T47D (cell line): ENCODE measurements around the gene SAFB.
"Not testable (repeated sequence)": the region's sequence is repeated elsewhere in the genome, so short reads cannot be mapped to it uniquely, and the experiment has no call there.

Source experiments
- DNase-seq, 2 experiments: peaks; one replicate each; pipeline versions ENCODE4 v3.0.0 to v3.0.0-alpha.2; 2011 to 2012; ENCODE audit warnings: low read depth in 1 of 2, low spot score in 1 of 2
- JUND ChIP-seq: IDR thresholded peaks from 2 replicates; pipeline ENCODE4 v1.6.1; 2012; ENCODE audit warnings: low read depth
- in situ Hi-C: cut with HindIII; loops from 2 replicates; pipeline ENCODE4 v1.10.0; 2016; ENCODE audit warnings: low sequenced_read_pairs, low pct_unique_long_range_greater_than_20kb

The SAFB gene

DNA sequence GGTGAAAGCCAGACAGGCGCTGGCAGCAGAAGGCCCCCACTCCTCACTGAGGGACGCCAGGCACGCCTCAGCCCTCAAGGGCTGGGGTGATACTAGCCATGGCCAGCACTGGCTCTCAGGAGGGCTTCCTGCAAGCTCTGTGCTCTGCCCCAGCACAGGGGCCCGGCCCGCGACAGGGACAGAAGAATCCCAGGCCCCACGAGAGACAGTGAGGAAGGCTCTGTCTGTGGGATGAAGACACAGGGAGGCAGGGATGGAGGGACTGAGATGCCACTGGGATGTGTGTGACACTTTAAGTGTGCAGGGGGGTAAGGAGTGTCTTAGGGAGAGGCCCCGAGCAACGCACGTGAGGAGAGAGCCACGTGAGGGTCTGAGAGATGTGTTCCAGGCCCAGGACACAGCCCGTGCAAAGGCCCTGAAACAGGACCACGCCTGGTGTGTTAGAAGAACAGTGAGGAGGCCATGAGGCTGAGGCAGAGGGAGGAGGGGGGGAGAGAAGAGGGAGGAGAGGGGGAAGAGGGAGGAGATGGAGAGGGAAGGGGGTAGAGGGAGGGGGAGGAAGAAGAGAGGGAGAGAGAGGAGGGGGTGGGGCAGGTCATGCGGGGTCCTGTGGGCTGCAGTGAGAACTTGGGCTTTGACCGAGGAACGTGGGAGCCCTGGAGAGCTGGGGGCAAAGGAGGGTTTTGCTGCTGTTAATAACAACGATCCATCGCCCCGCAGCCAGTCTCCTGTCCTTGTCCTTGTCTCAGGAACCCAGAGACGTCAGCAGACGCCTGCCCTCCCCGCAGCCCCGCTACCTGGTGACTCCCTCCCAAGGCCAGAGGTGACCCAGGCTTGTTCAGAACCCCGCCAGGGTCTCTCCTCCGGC is 74.4 kb downstream of the SAFB start:
- no peak for DNase-seq
- in situ Hi-C loops = no loop called here
- no peak for TF ChIP-seq JUND

DNA sequence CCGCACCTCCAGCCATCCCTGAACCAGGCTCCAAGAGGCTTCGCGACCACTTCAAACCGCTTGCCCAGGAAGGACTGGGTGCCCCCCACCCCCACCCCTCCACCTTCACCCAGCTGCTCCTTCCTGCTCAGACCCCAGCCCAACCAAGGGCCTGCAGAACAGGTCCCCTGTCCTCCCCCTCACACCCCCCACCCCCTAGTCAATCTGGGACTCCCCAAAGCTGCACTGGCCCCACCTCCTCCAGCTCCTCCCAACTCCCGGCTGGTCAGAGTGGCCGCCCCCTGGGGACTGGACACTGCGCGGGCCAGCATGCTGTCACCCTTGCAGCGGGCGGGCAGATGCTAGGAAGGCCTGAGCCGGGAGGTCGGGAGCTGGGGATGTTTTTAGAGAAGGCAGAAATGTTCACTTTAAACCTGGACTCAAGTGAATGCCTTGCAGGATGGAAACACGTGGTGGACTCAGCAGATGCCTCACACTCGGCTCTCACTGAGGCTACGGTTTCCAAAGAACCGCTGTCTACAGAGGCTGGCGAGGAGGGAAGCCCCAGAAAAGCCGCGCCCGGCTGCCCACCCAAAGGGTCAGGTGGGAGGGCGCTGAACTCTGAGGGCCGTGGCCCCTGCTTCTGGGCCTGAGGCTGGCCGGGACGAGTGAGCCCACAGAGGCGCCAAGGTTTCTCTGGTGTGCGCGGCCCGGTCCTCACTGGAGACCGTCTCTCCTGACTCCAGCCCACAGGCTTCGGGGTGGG is 75.2 kb downstream of the SAFB start:
- no peak for DNase-seq
- TF ChIP-seq JUND = no peak

DNA sequence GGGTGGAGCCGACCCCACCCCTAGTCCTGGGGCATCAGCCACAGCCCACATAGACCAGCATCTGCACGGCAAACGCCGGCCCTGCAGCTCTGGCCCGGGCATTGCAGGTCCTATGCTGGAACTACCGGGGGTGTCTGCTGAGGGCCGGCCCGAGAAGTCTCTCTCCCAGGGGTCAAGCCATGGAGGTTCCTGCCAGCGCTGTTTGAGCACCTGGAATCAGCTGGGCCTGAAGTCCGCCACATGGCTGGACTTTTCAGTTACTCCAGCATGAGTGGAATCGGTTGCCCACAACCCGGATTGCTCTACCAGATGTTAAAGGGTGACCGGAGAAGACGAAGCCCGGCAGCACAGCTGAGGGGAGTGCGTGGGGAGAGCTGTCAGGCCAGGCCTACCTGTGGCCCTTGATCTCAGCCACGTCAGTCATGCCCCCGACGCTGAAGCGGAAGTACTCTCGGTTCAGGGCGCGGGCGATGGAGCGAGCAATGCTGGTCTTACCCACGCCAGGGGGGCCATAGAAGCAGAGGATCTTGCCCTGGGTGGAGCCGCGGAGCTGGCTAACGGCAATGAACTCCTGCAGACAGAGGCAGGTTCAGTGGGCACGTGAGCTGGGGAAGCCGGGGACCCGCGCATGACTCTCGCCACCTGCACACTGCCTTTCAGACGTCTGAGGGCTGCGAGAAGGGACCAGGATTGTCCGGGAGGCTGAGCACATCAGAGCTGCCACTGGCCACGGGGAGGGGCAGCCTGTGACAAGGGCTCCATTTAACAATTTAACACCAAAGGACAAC is 75.9 kb downstream of the SAFB start:
- TF ChIP-seq JUND = no peak
- in situ Hi-C loops = no loop called here
- no peak for DNase-seq

More for the DNA sequence above, 75.2 kb downstream of the SAFB start:
- in situ Hi-C loops = no loop called here

DNA sequence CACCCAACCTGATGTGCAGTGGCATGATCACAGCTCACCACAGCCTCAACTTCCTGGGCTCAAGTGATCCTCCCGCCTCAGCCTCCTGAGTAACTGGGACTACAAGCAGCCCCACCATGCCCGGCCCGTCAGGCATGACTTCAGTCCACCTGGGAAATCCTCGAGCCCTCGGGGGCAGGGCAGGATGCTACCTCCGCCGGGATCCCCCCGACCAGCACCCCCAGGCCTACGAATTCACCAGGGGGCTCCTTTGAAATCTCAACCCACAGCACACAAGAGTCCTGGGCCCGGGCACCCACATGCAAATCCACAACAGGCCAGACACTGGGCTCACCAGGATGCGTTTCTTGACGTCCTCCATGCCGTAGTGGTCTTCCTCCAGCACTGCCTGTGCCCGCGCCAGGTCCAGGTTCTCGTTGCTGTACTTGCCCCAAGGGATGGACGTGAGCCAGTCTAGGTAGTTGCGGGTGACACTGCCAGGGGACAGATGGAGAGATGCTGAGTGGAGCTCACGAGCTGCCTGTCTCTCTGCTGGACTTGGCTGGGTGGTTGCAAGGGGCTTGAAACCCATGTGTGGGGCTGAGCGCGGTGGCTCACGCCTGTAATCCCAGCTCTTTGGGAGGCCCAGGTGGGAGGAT is 77.7 kb downstream of the SAFB start:
- TF ChIP-seq JUND = no peak
- no peak for DNase-seq
- in situ Hi-C loops = no loop called here

DNA sequence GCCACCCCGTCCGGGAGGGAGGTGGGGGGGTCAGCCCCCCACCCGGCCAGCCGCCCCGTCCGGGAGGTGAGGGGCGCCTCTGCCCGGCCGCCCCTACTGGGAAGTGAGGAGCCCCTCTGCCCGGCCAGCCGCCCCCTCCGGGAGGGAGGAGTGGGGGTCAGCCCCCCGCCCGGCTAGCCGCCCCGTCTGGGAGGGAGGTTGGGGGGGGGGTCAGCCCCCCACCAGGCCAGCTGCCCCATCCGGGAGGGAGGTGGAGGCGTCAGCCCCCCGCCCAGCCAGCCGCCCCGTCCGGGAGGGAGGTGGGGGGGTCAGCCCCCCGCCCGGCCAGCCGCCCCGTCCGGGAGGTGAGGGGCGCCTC is 79.1 kb downstream of the SAFB start:
- in situ Hi-C loops, DNase-seq: not testable (repeated sequence)

DNA sequence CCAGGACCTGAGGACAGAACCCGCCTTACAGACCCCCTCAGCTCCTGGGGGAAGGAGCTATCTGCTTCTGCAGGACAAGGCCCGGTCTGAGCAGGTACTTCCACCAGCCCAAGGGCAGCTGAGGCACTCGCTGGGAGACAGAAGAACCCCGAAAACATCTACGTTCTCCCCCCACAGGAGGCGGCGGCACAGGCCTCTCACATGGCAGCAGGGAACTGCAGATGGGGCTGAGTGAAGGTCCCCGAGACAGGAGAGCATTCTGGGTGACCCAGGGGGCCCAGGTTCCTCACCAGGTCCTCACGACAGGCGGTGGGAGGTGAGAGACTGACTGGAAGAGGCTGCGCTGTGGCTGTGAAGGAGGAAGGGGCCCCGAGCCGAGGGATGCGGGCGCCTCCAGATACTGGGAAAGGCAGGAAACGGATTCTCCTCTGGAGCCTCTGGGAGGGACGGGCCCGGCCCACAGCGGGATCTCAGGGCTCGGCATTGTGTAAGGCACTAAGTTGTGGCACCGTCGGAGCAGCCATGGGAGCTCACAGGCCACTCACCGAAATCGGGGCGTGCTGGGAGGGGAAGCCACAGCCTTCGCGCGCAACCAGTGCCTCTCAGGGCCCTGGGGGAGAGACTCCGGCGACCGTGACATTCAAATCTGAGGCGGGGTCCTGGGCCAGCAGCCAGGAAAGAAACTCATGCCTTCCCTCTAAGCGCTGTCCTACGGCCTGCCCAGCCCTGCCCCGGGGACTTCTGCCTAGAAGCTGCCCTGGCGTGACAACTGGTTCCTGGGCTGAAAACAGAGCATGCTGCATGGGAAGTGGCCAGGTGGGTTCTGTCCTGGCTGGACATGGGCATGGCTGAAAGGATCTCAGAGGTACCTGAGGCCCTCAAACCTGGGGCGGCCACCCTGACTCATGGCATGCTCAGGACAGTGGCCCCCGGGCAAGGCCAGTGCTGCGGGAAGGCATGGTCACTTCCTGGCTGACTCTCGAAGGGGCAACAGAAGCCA is 81.2 kb downstream of the SAFB start:
- DNase-seq = no peak
- no peak for TF ChIP-seq JUND
- in situ Hi-C loops = no loop called here

DNA sequence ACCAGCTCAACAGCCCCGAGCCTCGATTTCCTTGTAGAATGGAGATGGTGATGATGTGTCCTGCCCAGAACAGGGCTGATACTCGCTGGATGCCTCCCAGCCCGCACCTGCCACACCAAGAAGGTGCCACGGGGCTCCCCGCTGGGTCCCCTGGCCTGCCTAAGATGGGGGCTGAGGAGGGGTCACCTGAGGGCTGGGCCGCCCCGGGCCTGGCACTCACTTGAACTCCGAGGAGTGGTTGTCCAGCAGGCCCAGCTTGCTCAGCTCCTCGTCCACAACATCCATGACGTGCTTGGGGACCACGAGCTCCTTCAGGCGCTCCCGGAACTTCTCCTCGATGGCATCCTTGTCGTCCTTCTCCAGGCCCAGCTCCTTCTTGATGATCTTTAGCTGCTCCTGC is 82.7 kb downstream of the SAFB start:
- in situ Hi-C loops = no loop called here
- DNase-seq = no peak

DNA sequence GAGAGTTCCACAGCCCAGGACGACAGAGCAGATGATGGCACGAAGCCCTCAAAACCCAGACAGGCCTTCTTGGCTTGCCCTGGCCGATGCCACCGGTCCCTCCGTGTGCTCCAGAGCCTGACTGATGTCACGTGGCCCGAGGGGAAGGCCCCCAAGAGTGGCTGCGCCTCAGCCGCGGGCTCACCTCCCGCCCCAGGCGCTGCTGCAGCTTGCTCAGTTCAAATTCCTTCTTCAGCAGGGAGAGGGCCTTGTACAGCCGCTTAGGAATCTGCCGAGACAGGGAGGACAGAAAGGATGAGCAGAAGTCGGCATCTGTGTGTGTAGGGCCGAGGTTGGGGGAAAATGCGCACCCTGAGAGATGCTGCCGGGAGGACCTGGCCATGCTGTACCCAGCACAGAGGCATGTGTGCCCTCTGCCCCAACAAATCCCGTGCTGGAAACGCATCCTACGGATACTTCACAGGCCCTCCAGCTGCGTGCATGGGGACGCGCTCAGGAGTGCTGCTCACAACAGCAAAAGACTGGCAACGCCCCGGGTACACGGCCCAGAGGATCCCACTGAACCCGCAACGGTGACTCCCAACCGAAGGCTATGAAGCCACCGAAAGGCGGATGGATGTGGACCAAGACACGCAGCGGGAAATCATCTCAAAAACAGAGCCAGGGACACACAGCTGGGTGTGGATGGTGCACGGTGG is 84.1 kb downstream of the SAFB start:
- no peak for DNase-seq
- TF ChIP-seq JUND = no peak
- in situ Hi-C loops = no loop called here

More for the DNA sequence above, 82.7 kb downstream of the SAFB start:
- TF ChIP-seq JUND = no peak

DNA sequence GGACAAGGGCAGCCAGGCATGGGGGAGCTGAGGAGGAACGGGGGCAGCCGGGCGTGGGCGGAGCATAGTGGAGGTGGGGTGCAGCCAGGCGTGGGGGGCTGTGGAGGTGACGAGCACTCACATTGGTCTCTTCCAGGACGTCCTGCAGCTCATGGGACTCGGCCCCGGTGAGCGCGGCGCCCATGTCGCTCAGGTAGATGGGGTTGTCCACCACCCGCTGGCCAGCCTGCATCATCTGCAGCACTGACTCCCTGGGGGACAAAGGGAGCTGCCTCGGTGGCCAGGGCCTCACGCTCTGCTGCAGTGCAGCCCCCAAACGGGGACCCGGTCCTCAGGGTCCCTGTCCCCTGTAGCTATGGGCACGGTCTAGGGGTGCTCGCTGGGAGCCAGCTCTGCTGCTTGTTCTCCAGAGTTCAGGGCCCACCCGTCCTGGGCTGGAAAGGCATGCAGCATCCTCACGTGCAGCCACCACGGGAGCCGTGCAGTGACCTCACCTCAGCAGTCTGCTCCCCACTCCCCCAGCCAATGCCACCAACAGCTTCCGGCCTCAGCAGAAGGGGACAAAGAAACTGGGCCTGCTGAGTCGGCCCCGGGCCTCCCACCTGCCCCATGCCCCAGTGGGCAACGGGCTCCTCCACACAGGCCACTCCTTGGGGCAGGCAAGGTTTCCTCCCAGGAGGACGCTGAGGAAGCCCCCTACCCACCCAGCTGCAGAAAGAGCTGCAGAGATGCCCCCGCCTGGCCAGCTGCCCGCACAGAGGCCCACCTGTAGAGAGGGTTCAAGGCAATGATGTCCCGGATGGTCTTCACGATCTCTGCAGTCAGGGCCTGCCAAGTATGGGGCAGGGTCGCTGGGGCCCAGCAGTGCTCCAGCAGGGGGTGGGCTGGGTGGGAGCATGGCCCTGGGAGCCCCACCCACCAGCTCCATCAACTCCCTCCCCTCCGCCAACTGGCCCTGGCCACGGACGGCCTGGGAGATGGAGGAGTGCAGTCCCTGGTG is 85.0 kb downstream of the SAFB start:
- DNase-seq = no peak
- TF ChIP-seq JUND = no peak
- in situ Hi-C loops = no loop called here

DNA sequence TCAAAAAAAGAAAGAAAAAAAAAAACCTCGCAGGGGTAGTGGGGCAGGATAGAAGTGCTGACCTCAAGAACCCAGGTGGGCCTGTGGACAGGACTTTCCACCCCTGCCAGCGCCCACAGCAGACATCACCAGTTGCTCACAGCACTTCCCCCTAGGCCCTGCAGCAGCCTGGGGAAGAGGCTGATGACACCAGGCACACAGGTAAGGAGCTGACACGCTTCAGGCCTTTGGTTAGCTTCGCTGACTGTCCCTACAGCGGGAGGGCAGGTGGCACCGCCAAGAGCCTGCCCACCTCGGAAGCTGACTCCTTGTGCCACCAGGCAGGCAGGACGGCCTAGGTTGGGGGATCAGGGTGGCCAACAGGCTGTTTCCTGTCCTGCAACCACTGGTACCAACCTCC is 88.1 kb downstream of the SAFB start:
- no peak for DNase-seq
- in situ Hi-C loops = no loop called here
- TF ChIP-seq JUND = no peak
